ENCODE measurements around the gene KCNK1.

Gene KCNK1

GRCh38 chr1:233613252-233614172 is at the start of gene KCNK1:
TSS of gene KCNK1 (plus strand) at chr1:233614106. CDS start at chr1:233614172, 66 bp downstream.
- no peak for DNase-seq

GRCh38 chr1:233565313-233565712 is 48.6 kb upstream of the KCNK1 start:
- no peak for DNase-seq

GRCh38 chr1:233566886-233567285 is 47.0 kb upstream of the KCNK1 start:
- DNase-seq: no peak

- DNase-seq: no peak
Measured at GRCh38 chr1:233569636-233570035, 44.3 kb upstream of the KCNK1 start.

GRCh38 chr1:233570216-233570615 is 43.7 kb upstream of the KCNK1 start:
- DNase-seq: no peak

GRCh38 chr1:233570706-233571105 is 43.2 kb upstream of the KCNK1 start:
- DNase-seq: no peak

GRCh38 chr1:233572896-233573295 is 41.0 kb upstream of the KCNK1 start:
- DNase-seq: no peak

GRCh38 chr1:233575450-233575849 is 38.5 kb upstream of the KCNK1 start:
- DNase-seq: no peak

GRCh38 chr1:233582439-233582838 is 31.5 kb upstream of the KCNK1 start:
- no peak for DNase-seq

- DNase-seq: no peak
Measured at GRCh38 chr1:233584376-233584775, 29.5 kb upstream of the KCNK1 start.

- DNase-seq: no peak
Measured at GRCh38 chr1:233584931-233585330, 29.0 kb upstream of the KCNK1 start.

- DNase-seq: no peak
Measured at GRCh38 chr1:233586301-233586700, 27.6 kb upstream of the KCNK1 start.

GRCh38 chr1:233587196-233587595 is 26.7 kb upstream of the KCNK1 start:
- no peak for DNase-seq

GRCh38 chr1:233587958-233588799 is 25.7 kb upstream of the KCNK1 start:
- no peak for DNase-seq

- DNase-seq: no peak
Measured at GRCh38 chr1:233597489-233597901, 16.4 kb upstream of the KCNK1 start.

GRCh38 chr1:233598891-233599541 is 14.9 kb upstream of the KCNK1 start:
- DNase-seq: no peak

GRCh38 chr1:233599542-233600073 is 14.3 kb upstream of the KCNK1 start:
- no peak for DNase-seq

- DNase-seq: no peak
Measured at GRCh38 chr1:233600488-233600887, 13.4 kb upstream of the KCNK1 start.

- no peak for DNase-seq
Measured at GRCh38 chr1:233603478-233603877, 10.4 kb upstream of the KCNK1 start.

- DNase-seq: no peak
Measured at GRCh38 chr1:233605205-233605604, 8.7 kb upstream of the KCNK1 start.

GRCh38 chr1:233606813-233607212 is 7.1 kb upstream of the KCNK1 start:
- DNase-seq: no peak

- no peak for DNase-seq
Measured at GRCh38 chr1:233607252-233608119, 6.4 kb upstream of the KCNK1 start.
